Thyroid gland (tissue), 4 donors: Measurements from ENCODE around the gene ADAM33. TPM values are rescaled to one million over a fixed set of nuclear protein-coding genes. Genes with fewer than 3 reads are reported as not detected.

ENCODE experiments used
- DNase-seq, 2 donors: peaks; one replicate each; pipeline ENCODE4 v3.0.0-alpha.2; 2019
- H3K27ac ChIP-seq, 3 donors: fragments of 200-600 bp; sonication (generic); 1 replicate in 2 of 3; 2 replicates in 1 of 3; pipeline ENCODE4 v1.5.1; 2016 to 2019; ENCODE audit warnings: mild to moderate bottlenecking in 1 of 3, moderate library complexity in 1 of 3
- H3K27me3 ChIP-seq: fragments of 200-600 bp; sonication (generic); one replicate; pipeline ENCODE4 v1.5.1; 2019
- H3K36me3 ChIP-seq, 2 donors: fragments of 200-600 bp; sonication (generic); one replicate each; pipeline ENCODE4 v1.5.1; 2016 to 2019
- H3K4me1 ChIP-seq, 2 donors: fragments of 200-600 bp; sonication (generic); one replicate each; pipeline ENCODE4 v1.5.1; 2017 to 2019
- H3K4me3 ChIP-seq, 3 donors: fragments of 200-600 bp; sonication (generic); replicated peaks in 1 of 3; 1 replicate in 2 of 3; 2 replicates in 1 of 3; pipeline ENCODE4 v1.5.1; 2016; ENCODE audit warnings: mild to moderate bottlenecking in 1 of 3
- H3K9me3 ChIP-seq: fragments of 200-600 bp; sonication (generic); one replicate; pipeline ENCODE4 v1.5.1; 2017
- CTCF ChIP-seq, 6 experiments: fragments of 200-600 bp in 3 of 6; fragments of 450-650 bp in 3 of 6; sonication (generic) in 3 of 6; IDR thresholded peaks; one replicate each; pipeline ENCODE4 v1.5.1; 2016 to 2019; ENCODE audit warnings: antibody characterized with exemption in 6 of 6, mild to moderate bottlenecking in 2 of 6, inconsistent platforms in 1 of 6, moderate library complexity in 1 of 6
- POLR2A ChIP-seq, 2 donors: fragments of 450-650 bp; IDR thresholded peaks; one replicate each; pipeline ENCODE4 v1.6.1; 2017; ENCODE audit warnings: antibody characterized with exemption in 2 of 2, mild to moderate bottlenecking in 2 of 2, moderate library complexity in 1 of 2
- WGBS, 2 donors: methylation state at CpG; one replicate each; pipeline ENCODE4 v1.1.5; 2017; 5-methylcytosine and 5-hydroxymethylcytosine counted together
- intact Hi-C: fragments of 100-400 bp; cut with DNase I; formaldehyde crosslinking; loops from one replicate; pipeline ENCODE4 v1.15.1; 2023
- total RNA-seq, 4 donors: library from RNA; depleted of rRNA; stranded (reverse); fragments of >200 nt; gene quantifications; one replicate each; pipeline ENCODE4 v1.2.3, GENCODE V29; 2016

The ADAM33 gene
- total RNA-seq, 4 donors from 2014 or later, result 9.1 to 24.5 (median 12.6) TPM

GRCh38 chr20:3678198-3678597 lies 3.6 kb downstream of the ADAM33 start:
- TF ChIP-seq POLR2A (IDR thresholded peaks at IDR 0.05) (no peak), CTCF (IDR thresholded peaks at IDR 0.05) (no peak)
- peaks cover 16 to 36% of the 10 kb centered on the region in 2 donors for H3K4me1 ChIP-seq
- intact Hi-C loops, result loop anchor here (10.0 kb wide), 1 partner anchor 407 kb away; no protein-coding TSS in a partner anchor
- H3K27me3 ChIP-seq, result no peaks in the 10 kb centered on the region
- DNase-seq, result no peak
- H3K4me3 ChIP-seq, result no peak overlapping the region
- peak overlapping the region in 2 of 3 donors; percentile 29 to 33 for H3K27ac ChIP-seq
- H3K36me3 ChIP-seq, result no peaks in the 10 kb centered on the region
- H3K9me3 ChIP-seq, result no peaks in the 10 kb centered on the region
- 60 to 62% methylated on average over 2 of the region's 2 CpGs for WGBS, 2 donors

GRCh38 chr20:3677733-3678132 lies 4.1 kb downstream of the ADAM33 start:
- H3K9me3 ChIP-seq, result no peaks in the 10 kb centered on the region
- peak; percentile 30 to 31 for DNase-seq

GRCh38 chr20:3674995-3675900 lies 6.6 kb downstream of the ADAM33 start:
- no peaks in the 10 kb centered on the region for H3K36me3 ChIP-seq
- 63 to 69% methylated on average over 11 to 13 of the region's 13 CpGs for WGBS, 2 donors
- H3K4me3 ChIP-seq, result no peak overlapping the region
- no peak overlapping the region for H3K27ac ChIP-seq
- H3K9me3 ChIP-seq, result no peaks in the 10 kb centered on the region
- TF ChIP-seq POLR2A (IDR thresholded peaks at IDR 0.05) (no peak), CTCF (IDR thresholded peaks at IDR 0.05) (no peak)
- intact Hi-C loops, result loop anchor here (10.0 kb wide), 1 partner anchor 410 kb away; no protein-coding TSS in a partner anchor
- peaks cover 8 to 16% of the 10 kb centered on the region in 2 donors for H3K4me1 ChIP-seq
- DNase-seq, result no peak
- H3K27me3 ChIP-seq, result no peaks in the 10 kb centered on the region

More at GRCh38 chr20:3677733-3678132, 4.1 kb downstream of the ADAM33 start:
- intact Hi-C loops, result loop anchor here (2.0 to 10.0 kb wide), 2 partner anchors 29 to 407 kb away; no protein-coding TSS in a partner anchor
- no peak for TF ChIP-seq POLR2A (IDR thresholded peaks at IDR 0.05)
- no peak for TF ChIP-seq CTCF (IDR thresholded peaks at IDR 0.05)
- Histone ChIP-seq H3K27ac (peak overlapping the region in 2 of 3 donors; percentile 29 to 33), H3K4me1 (peaks cover 16 to 36% of the 10 kb centered on the region in 2 donors), H3K4me3 (no peak overlapping the region), H3K36me3 (no peaks in the 10 kb centered on the region), H3K27me3 (no peaks in the 10 kb centered on the region)
- 42 to 43% methylated on average over 8 of the region's 8 CpGs for WGBS, 2 donors

- Histone ChIP-seq H3K4me1 (peaks cover 8 to 12% of the 10 kb centered on the region in 2 donors), H3K27me3 (no peaks in the 10 kb centered on the region), H3K9me3 (no peaks in the 10 kb centered on the region), H3K27ac (no peak overlapping the region), H3K4me3 (no peak overlapping the region), H3K36me3 (no peaks in the 10 kb centered on the region)
- WGBS, 2 donors, result 72 to 75% methylated on average over 9 to 10 of the region's 10 CpGs
- no peak for DNase-seq
- intact Hi-C loops, result loop anchor here (10.0 kb wide), 1 partner anchor 410 kb away; no protein-coding TSS in a partner anchor
- no peak for TF ChIP-seq CTCF (IDR thresholded peaks at IDR 0.05)
- TF ChIP-seq POLR2A (IDR thresholded peaks at IDR 0.05), result no peak
These were observed 7.4 kb downstream of the ADAM33 start for GRCh38 chr20:3674447-3674846.
